Ishikawa (cell line): ENCODE results near the gene BLM.

ENCODE experiments used
- CEBPB ChIP-seq: IDR thresholded peaks from 2 replicates; pipeline ENCODE4 v1.6.1; 2012
- CREB1 ChIP-seq: IDR thresholded peaks from 2 replicates; pipeline ENCODE4 v1.6.1; 2012; ENCODE audit warnings: low read depth
- EGR1 ChIP-seq: IDR thresholded peaks from 2 replicates; pipeline ENCODE4 v1.6.1; 2012
- EP300 ChIP-seq: IDR thresholded peaks from 2 replicates; pipeline ENCODE4 v1.6.1; 2012; ENCODE audit warnings: borderline replicate concordance
- RAD21 ChIP-seq: IDR thresholded peaks from 2 replicates; pipeline ENCODE4 v1.6.1; 2012; ENCODE audit warnings: low read depth
- TAF1 ChIP-seq: IDR thresholded peaks from 2 replicates; pipeline ENCODE4 v1.6.1; 2012; ENCODE audit warnings: low read depth, mild to moderate bottlenecking
- TCF12 ChIP-seq: IDR thresholded peaks from 2 replicates; pipeline ENCODE4 v1.6.1; 2012; ENCODE audit warnings: low read depth
- USF1 ChIP-seq: IDR thresholded peaks from 2 replicates; pipeline ENCODE4 v1.6.1; 2012
- TF ChIP-seq, protein P1 (sequence below): IDR thresholded peaks from 2 replicates; pipeline ENCODE4 v1.6.1; 2012

- TF ChIP-seq EGR1: no peak
- no peak for TF ChIP-seq CREB1
- no peak for TF ChIP-seq EP300
- TF ChIP-seq TAF1: no peak
- no peak for TF ChIP-seq RAD21
- no peak for TF ChIP-seq USF1
- TF ChIP-seq, protein P1, sequence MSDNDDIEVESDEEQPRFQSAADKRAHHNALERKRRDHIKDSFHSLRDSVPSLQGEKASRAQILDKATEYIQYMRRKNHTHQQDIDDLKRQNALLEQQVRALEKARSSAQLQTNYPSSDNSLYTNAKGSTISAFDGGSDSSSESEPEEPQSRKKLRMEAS: no peak
- no peak for TF ChIP-seq TCF12
- no peak for TF ChIP-seq CEBPB
Measured at GRCh38 chr15:90840954-90841353, 123.8 kb downstream of the BLM start.
